Stomach (tissue), 4 donors: ENCODE data around the gene H3-3A.

Experiments used
- CTCF ChIP-seq, 7 experiments: fragments of 450-650 bp in 4 of 7; fragments of 200-600 bp in 3 of 7; sonication (generic) in 3 of 7; IDR thresholded peaks; one replicate each; pipeline ENCODE4 v1.5.1; 2016 to 2019; ENCODE audit warnings: antibody characterized with exemption in 7 of 7, control low read depth in 2 of 7, mild to moderate bottlenecking in 1 of 7
- EP300 ChIP-seq: sonication (generic); formaldehyde crosslinking; IDR thresholded peaks from one replicate; pipeline ENCODE4 v1.6.1; 2017; ENCODE audit warnings: antibody characterized with exemption
- POLR2A ChIP-seq, 4 donors: fragments of 450-650 bp; IDR thresholded peaks; one replicate each; pipeline ENCODE4 v1.6.1; 2016; ENCODE audit warnings: antibody characterized with exemption in 4 of 4, control low read depth in 2 of 4, mild to moderate bottlenecking in 1 of 4, moderate library complexity in 1 of 4
- POLR2AphosphoS5 ChIP-seq, 3 donors: sonication (generic); formaldehyde crosslinking; IDR thresholded peaks; one replicate each; pipeline ENCODE4 v1.6.1; 2016; ENCODE audit warnings: antibody characterized with exemption in 3 of 3

DNA sequence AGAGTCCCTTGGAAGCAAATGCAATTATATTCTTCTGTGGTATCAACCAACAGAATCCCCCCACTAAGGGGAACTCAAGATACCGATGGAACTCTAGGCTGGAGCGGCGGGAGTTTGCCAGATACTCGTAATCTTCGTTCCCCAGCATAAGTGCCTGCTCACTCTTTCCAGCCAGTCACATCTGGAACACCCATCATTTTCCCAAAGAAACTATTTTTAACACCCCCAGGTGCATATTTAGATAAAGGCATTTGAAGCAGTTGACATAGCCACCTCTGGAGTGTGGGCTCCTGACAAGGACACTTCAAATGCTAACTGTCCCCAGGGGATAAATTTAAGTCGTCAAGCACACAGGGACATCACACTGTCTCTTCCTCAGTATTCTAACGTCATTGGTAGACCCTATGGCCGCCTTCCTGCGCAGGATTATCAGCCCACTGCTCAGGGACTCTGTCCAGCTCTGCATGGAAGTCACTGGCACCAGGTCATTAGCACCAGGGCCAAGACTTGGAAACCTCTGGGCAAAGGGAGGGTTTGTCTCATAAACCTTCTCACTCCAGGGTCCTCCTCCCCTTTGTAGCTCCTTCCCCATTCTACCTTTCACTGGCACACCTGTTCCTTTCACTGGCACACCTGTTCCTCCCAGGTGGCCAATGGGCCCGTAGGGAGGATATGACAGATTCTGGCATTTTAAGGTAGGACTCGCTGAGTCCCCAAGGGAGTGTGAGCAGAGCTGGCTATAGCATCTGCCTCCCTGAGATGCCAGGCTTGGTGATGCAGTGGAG is 48.8 kb downstream of the H3-3A start:
- TF ChIP-seq CTCF (IDR thresholded peaks at IDR 0.05) (no peak), POLR2A (IDR thresholded peaks at IDR 0.05) (no peak), POLR2AphosphoS5 (IDR thresholded peaks at IDR 0.05) (no peak), EP300 (no peak)
